ENCODE data around the gene FAM13B.
"Not testable (repeated sequence)": the region's sequence is repeated elsewhere in the genome, so short reads cannot be mapped to it uniquely, and the experiment has no call there.

The FAM13B gene

DNA sequence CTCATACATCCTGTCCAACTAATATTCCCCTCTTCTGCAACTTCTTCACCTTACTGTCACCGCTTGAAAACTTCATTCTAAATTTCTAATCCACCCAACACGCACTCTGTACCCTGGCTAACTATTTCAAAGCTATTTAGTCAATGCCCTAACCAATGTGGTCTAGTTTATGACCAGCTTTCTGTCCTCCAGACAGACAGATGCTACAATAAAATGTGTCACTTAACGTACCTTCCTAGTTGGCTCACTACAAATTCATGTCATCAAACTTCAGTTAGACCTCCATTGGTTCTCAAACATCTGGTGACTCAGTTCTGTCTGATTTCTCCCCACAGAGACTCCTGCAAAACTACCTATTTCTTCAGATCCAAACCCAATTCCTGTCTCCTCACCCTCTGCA is 57.7 kb downstream of the FAM13B start:
- DNase-seq (ENCODE audit: low read depth in 2 of 2) = no peak

DNA sequence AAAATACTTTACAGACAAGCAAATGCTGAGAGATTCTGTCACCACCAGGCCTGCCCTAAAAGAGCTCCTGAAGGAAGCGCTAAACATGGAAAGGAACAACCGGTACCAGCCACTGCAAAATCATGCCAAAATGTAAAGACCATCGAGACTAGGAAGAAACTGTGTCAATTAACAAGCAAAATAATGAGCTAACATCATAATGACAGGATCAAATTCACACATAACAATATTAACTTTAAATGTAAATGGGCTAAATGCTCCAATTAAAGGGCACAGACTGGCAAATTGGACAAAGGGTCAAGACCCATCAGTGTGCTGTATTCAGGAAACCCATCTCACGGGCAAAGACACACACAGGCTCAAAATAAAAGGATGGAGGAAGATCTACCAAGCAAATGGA is 62.5 kb downstream of the FAM13B start:
- DNase-seq (ENCODE audit: low read depth in 2 of 2) = not testable (repeated sequence)

DNA sequence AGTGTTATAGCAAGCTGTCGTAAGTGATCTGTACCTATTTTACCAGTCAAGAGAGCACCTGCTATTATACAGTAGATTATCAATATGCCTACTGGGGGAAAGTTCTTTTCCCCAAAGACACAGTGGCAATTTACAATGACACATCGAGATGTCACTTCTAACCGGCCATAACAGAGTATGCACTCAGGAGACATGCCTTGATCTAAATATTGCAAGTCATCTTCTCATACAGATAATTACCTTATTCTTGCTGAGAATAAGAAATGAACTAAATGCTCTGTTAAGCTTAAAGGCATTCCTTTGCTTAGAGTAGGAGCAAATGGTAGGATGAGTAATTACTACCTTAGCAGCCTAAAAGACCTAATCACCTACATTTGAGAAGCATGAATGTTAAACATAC is 72.1 kb downstream of the FAM13B start:
- DNase-seq (ENCODE audit: low read depth in 2 of 2) = no peak

DNA sequence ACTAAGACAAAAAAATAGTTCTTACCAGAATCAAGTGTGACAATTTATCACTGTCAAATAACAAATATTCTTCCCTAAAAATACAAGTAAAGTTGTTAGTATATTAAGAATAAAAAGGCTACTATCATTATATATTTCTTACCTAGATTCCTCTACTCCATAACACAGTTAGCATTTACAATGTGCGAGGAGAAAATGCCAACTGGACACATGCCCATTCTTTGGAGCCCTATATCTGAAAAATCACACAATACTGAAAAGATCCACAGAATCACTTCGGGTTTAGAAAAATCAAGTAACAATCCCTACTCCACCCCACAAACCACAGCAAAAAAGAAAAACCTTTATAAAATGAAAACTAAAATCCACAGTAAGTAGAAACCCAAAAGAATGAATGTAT is 72.7 kb downstream of the FAM13B start:
- no peak for DNase-seq (ENCODE audit: low read depth in 2 of 2)

DNA sequence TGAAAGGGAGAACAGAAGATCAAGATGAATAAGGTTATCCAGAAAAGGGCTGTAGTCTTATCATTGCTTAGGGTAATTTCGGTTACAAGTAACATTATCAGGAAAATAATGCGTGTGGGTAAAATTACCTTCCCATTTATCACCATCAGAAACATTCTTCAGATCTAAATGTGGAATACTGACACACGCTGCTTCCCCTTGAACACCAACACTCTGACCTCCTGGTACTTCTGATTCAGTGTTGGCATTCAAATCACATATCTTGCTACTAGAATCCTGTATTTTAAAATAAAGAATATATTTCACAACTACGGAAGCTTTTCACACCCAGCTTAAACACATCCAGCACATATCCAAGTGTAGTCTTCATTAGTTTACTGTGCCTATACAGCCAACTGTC is 73.4 kb downstream of the FAM13B start:
- DNase-seq (ENCODE audit: low read depth in 2 of 2) = no peak

DNA sequence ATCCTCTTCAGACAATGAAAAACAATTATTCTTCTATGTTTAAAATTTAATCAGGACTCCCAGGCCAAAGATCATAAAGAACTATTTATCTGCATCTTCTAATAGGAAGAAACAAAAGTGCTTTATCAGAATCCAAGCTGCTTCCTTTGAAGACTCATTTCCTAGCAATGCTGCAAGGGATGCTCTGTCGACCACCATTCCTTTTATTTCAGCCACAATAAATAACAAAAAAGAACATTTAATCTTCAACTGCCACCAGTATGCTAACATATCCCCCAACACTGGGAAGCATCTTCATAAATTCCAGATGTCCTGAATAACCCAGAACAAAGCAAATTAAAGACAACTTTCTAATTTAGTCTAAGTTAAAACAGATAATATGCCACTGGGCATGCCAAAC is 74.9 kb downstream of the FAM13B start:
- no peak for DNase-seq (ENCODE audit: low read depth in 2 of 2)

DNA sequence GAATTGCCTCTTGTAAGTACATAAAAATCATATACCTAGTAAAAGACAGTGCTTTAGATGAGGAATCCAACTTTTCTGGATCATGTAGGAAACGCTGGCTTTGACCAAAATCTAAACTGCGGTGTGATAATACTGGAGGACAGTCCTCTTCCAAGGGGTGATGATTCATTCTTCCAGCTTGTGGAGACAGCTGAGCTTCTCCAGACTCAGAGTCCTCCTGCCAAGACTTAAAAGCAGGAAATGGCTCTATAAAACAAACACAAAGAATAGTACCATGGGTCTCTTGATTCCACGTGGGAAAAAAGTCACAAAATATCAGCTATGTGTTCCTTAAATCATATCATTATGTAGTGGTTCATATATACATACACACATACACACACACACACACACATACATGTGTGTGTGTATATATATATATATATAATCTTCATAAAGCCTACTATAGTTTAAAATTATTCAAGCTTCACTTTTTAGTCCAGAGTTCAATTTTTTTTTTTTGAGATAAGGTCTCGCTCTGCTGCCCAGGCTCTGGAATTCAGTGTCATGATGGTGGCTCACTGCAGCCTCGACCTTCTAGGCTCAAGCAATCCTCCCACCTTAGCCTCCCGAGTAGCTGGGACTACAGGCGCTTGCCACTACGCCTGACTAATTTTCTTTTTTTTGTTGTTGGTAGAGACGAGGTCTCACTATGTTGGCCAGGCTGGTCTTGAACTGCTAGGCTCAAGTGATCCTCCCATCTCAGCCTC is 78.6 kb downstream of the FAM13B start:
- DNase-seq (ENCODE audit: low read depth in 2 of 2) = no peak

DNA sequence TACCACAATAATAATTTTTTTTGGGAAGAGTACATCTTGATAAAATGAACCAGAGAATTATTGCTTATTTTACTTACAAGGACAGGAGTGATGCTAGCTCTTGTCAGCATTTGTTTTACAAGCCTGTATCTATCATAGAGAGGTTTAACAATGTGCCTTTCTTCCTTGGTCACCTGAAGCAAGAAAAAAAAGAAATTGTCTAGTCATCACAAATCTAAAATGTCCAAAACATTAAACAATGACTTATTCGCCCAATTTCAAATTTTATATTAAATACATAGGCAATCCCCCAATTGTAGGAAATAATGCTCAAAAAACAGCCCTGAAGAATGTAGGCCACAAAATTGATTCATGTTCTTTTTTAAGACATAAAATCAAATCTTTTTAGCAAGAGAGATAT is 87.1 kb downstream of the FAM13B start:
- DNase-seq (ENCODE audit: low read depth in 2 of 2) = no peak

DNA sequence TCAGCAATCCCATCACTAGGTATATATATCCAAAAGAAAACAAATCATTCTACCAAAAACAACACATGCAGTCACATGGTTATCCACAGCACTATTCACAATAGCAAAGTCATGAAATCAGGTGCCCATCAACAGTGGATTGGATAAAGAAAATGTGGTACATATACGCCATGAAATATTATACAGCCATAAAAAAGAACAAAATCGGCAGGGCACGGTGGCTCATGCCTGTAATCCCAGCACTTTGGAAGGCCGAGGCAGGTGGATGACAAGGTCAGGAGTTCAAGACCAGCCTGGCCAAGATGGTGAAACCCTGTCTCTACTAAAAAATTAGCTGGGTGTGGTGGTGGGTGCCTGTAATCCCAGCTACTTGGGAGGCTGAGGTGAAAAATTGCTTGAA is 88.6 kb downstream of the FAM13B start:
- DNase-seq (ENCODE audit: low read depth in 2 of 2) = not testable (repeated sequence)

DNA sequence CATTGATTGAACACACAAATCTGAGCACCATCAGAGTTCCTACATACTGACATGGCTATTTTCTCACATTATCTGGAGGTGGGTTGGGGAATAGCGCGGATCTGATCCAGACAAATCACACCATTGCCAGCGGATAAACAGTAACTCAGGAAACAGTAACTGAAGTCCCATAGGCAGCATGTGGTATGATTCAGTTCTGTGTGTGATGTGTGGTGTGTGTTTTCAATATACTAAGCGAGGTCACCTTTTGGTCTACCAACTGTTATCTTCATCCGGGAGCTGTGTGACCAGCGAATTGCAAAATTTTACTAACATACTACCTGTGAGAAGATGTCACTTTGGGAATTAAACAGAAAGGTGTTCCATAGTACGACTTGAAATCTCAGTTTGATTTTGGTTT is 93.5 kb downstream of the FAM13B start:
- DNase-seq (ENCODE audit: low read depth in 2 of 2) = no peak

DNA sequence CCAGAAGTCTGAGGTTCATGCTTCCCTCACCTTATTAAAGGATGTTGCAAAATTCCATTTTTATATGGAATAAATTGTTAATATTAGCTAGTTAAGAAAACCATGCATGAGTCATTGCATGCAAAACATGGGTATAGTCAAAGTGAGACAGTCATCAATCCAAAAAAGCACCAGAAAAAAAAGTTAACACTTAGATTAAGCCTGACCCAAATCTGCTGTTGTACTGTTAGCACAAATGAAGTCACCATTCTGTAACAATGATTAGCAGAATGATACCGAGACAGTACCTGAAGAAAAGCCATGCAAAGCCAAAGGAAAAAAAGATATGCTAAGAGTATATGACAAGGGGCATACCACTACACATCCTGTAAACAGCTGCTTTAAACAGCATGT is 94.1 kb downstream of the FAM13B start:
- no peak for DNase-seq (ENCODE audit: low read depth in 2 of 2)

DNA sequence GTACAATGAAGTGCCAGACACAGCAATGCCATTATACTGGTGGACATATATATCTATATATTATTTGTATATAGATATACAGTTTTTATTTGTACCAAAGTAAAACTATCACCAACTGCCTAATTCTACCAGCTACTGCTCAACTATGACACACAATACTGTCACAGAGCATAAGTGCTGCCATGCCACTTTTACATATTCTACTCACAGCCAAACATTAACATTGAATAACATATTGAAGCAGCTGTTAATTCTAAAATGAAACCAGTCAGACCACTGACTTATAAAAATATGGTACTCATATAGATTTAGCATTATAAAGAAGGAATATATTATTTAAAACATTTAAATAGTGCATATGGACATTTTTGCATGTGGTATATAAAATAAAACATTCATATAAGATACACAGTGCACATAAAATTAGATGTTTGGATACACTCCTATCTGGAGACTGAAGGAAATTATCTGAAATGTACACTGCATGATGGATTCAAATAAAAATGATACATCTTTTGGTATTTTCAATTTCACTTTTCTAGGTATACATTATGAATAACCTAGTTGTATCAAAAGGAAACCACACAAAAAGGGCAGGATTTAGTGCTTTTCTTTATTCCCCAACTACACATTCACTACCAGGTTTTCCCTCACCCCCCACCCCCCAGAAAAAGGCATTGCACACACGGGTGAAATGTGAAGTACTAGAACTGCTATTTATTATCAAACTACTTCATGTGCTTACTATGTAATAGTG is 94.7 kb downstream of the FAM13B start:
- no peak for DNase-seq (ENCODE audit: low read depth in 2 of 2)

DNA sequence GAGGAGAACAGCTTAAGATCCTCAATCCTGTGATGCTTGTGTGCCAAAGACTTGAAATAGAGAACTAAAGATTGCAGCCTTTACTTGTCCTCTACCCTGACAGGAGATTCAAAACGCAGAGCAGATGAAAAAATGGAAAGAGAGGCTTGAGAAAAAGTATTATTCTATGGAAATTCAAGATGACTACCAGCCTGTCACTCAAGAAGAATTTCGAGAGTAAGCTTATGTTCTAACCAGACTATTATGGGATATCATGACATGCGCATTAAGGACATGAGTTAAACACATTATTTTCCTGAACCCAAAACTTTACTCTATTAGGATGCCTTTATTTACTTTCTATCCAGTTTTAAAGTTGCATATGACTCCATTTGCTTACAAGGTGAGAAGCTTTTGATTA is 97.2 kb downstream of the FAM13B start:
- DNase-seq (ENCODE audit: low read depth in 2 of 2) = no peak

DNA sequence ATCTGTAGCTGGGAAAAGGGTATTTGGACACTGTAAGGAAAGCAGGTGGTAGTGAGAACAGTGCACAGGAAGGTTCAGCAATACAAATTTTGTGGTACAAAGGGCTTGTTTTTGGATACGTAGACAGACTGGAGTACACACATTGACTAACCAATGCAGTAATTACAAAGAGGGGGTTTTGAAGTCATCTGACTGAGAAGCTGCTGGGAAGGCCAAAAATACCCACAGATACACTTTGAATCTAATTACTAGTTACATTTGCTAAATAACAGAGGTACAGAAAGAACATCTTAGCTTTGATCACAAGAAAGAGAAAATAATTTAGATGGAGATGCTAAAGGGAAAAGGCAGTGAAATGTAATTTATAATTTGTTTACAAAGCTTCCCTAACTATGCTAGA is 97.7 kb downstream of the FAM13B start:
- no peak for DNase-seq (ENCODE audit: low read depth in 2 of 2)

DNA sequence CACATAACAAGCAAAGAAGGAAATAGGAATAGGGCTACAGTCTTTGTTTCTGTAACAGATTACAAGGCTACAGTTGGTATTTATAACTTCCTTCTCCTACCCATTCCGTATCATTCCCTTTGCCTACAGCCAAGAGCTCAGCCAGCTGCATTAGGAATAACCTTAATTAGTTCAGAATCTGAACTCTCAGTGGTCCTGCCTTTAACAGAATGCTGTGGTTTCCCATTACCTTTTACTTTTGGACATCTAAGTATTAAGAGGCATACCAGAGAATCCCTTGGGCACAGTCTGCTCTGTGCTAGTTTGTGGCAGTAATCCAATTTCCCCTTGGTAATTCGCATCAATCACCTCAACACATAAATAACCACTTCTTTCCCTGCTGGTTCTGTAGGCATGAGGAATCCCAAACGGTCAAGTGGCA is 99.4 kb downstream of the FAM13B start:
- no peak for DNase-seq (ENCODE audit: low read depth in 2 of 2)

DNA sequence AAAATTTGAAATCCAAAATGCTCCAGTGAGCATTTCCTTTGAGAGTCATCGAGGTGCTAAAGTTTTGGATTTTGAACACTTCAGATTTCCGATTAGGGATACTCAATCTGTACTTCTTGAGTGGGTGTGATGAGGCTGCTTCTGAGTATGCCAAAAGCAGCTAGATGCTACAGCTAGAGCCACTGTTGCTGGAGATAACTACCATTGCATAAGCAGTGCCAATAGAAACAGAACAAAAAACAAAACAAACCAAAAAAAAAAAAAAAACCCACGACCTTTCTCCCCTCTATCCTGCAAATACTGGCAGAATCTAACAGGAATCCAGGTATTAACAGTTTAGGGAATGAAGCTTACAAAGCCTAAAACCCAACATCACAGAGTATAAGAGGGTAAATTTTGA is 100.1 kb downstream of the FAM13B start:
- no peak for DNase-seq (ENCODE audit: low read depth in 2 of 2)

DNA sequence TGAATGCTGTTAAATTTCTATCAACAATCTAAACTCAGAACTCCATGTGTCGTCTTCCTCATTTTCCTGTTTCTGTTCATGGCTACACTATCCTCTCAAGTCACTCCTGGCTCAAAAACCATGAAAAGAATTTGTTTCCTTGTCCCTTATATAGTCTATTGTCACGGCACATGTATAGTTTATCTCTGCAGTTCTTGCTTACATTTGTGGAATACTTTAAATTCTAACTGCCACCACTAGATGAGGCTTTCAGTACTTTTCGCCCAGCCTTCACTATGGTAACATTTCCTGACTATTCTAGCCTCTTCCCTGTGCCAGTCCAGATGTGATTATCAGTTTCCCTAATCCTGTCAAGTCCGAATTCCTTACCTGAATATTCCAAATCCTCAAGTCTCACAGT is 109.0 kb downstream of the FAM13B start:
- no peak for DNase-seq (ENCODE audit: low read depth in 2 of 2)

DNA sequence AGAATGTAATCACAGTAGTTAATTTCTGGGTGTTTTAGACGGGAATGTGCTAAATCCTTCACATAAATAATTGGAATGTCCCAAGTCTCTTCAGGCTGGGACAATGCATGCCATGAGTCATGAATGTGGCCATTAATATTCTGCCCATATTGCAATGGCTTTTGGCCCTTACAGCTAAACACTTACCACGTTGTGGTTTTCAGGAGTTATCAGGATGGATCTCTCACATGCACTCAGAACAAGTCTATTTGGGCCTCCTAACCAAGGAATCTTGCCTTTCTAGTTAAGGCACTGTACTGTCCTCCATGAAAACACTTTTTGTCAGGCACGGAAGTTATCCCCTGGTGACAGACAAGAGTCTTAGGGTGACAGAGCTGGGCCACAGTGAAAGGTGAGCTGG is 110.9 kb downstream of the FAM13B start:
- no peak for DNase-seq (ENCODE audit: low read depth in 2 of 2)

DNA sequence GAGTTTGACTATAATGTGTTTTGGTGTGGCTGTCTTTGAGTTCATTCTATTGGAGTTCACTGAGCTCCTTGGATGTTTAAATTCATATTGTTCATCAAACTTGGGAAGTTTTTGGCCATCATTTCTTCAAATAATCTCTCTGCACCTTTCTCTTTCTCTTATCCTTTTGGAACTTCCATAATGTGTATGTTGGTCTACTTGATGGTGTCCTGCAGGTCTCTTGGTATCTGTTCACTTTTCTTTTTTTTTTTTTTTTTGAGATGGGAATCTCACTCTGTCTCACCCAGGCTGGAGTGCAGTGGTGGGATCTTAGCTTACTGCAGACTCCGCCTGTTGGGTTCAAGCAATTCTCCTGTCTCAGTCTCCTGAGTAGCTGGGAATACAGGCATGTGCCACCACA is 116.0 kb downstream of the FAM13B start:
- no peak for DNase-seq (ENCODE audit: low read depth in 2 of 2)

DNA sequence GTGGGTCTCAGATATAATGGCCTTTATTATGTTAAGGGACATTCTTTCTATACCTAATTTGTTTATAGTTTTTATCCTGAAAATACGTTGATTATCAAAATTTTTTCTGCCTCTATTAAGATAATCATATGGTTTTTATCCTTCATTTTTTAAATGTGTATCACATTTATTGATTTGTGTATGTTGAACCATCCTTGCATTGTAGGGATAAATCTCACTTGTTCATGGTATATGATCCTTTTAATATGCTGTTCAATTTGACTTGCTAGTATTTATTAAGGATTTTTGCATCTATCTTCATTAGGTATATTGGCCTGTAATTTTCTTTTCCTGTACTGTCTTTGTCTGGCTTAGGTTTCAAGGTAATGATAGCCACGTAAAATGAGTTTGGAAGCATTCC is 118.1 kb downstream of the FAM13B start:
- DNase-seq (ENCODE audit: low read depth in 2 of 2) = no peak

DNA sequence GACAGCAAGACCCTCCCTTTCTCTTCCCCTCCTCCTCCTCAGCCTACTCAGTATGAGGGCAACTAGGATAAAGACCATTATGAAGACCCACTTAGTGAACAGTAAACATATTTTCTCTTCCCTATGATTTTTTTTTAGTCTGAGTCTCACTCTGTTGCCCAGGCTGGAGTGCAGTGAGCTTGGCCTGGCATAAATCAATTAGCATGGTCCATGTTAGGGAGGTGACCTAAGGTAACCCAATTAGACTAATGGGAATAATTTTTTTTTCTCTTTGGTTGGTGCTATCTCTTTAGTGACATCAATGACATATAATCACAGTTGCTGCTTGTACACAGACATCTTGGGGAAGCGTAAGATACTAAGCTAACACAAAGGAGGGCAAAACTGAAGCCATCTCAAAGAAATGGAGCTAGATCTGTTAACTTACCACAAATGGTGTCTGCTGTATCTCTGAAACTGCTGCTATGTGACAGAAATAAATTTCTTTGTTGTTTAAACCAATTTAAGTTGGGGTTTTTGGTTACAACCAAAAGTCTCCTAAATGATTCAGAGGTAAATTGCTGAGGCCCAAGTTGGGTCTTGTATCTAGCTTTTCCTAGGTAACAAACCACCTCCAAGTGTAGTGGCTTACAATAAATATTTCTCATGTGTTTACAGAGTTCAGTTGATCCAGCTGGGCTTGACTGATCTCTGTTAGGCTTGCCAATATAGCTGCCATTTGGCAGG is 130.3 kb downstream of the FAM13B start:
- DNase-seq (ENCODE audit: low read depth in 2 of 2) = no peak

DNA sequence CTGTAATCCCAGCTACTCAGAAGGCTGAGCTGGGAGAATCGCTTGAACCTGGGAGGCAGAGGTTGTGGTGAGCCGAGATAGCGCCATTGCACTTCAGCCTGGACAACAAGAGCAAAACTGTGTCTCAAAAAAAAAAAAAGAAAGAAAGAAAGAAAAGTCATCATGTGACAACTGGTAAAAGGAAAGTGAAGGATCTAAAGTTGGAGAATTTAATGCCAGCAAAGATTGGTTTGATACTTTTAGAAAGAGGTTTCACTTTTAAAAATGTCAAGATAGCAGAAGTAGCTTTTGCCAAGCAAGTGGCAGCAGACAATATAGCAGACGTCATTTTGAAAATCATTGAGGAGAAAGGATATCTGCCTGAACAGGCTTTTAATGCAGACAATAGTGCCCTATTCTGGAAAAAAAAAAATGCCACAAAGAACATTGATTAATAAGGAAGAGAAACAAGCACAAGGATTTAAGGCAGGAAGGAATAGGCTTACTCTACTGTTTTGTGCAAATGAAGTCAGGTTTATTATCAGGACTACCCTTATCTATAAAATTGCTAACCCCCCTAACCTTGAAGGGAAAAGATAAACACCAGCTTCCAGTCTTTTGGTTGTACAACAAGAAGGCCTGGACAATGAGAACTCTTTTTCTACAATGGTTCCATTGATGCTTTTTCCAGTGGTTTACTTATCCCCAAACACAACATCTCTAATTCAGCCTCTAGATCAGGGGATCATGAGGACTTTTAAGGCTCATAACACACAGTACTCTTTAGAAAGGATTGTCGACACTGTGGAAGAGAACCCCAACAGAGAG is 131.7 kb downstream of the FAM13B start:
- no peak for DNase-seq (ENCODE audit: low read depth in 2 of 2)
